Measurements from ENCODE around the gene TMEM38B. TPM values are rescaled to one million over a fixed set of nuclear protein-coding genes. Genes with fewer than 3 reads are reported as not detected.

Gene TMEM38B
- total RNA-seq, 1 donor from 2014 or later, result 21.1 TPM

DNA sequence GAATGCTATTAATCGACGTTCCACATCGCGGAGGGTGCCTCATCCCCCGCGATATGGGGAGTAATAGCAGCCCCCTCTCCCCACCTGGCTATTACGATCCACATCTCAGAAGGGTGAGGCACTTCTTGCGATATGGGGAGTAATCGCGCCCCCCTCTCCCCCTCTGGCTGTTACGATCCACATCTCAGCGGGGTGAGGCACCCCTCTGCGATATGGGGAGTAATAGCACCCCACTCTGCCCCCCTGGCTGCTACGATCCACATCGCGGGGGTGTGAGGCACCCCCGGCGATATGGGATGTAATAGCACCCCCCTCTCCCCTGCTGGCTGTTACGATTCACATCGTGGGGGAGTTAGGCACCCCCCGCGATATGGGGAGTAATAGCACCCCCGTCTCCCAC lies 128.5 kb downstream of the TMEM38B start:
- no peaks in the 10 kb centered on the region for H3K4me1 ChIP-seq
- no peak for DNase-seq (ENCODE audit: low spot score)
- H3K4me3 ChIP-seq, result no peak overlapping the region
- H3K36me3 Mint-ChIP-seq, result no peaks in the 10 kb centered on the region
- H3K4me1 Mint-ChIP-seq, result no peaks in the 10 kb centered on the region
- no peaks in the 10 kb centered on the region for H3K27me3 ChIP-seq
- no peaks in the 10 kb centered on the region for H3K27me3 Mint-ChIP-seq (ENCODE audit: insufficient read depth, low read depth)
- no peaks in the 10 kb centered on the region for H4K20me1 ChIP-seq (ENCODE audit: low read depth)
- H3K79me2 ChIP-seq (ENCODE audit: low read depth), result no peaks in the 10 kb centered on the region
- TF ChIP-seq, protein P1, sequence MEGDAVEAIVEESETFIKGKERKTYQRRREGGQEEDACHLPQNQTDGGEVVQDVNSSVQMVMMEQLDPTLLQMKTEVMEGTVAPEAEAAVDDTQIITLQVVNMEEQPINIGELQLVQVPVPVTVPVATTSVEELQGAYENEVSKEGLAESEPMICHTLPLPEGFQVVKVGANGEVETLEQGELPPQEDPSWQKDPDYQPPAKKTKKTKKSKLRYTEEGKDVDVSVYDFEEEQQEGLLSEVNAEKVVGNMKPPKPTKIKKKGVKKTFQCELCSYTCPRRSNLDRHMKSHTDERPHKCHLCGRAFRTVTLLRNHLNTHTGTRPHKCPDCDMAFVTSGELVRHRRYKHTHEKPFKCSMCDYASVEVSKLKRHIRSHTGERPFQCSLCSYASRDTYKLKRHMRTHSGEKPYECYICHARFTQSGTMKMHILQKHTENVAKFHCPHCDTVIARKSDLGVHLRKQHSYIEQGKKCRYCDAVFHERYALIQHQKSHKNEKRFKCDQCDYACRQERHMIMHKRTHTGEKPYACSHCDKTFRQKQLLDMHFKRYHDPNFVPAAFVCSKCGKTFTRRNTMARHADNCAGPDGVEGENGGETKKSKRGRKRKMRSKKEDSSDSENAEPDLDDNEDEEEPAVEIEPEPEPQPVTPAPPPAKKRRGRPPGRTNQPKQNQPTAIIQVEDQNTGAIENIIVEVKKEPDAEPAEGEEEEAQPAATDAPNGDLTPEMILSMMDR (IDR thresholded peaks at IDR 0.05), result no peak
- TF ChIP-seq EZH2phosphoT487 (IDR thresholded peaks at IDR 0.05) (no peak), EZH2 (IDR thresholded peaks at IDR 0.05) (no peak)
- no peak overlapping the region for H3K27ac ChIP-seq
- H3K9me3 ChIP-seq (ENCODE audit: low read depth), result no peaks in the 10 kb centered on the region
- H2AFZ ChIP-seq (replicated peaks), result no peak overlapping the region
- H3K4me3 Mint-ChIP-seq, result no peak overlapping the region
- peaks cover 17% of the 10 kb centered on the region for H3K9me3 Mint-ChIP-seq
- H3K27ac Mint-ChIP-seq, result no peak overlapping the region
- no peak overlapping the region for H3K9ac ChIP-seq
- H3K4me2 ChIP-seq, result no peak overlapping the region
- H3K36me3 ChIP-seq, result no peaks in the 10 kb centered on the region
- peaks cover 5% of the 10 kb centered on the region for H3F3A ChIP-seq (ENCODE audit: low read depth)

Other genes with a start within 250 kb of the TMEM38B start
- 11.5 and 19.8 TPM in 2 replicates for gene FSD1L, start 246.5 kb upstream of the TMEM38B start, total RNA-seq (ENCODE audit: low replicate concordance)
- 34.2 and 57.7 TPM in 2 replicates for gene FKTN, start 136.4 kb upstream of the TMEM38B start, total RNA-seq (ENCODE audit: low replicate concordance)
- 2.5 TPM in 1 of 2 replicates, not detected in the other for gene TAL2, start 32.1 kb upstream of the TMEM38B start, total RNA-seq (ENCODE audit: low replicate concordance)